DND-41 (cell line): ENCODE data around the gene EN1.

Experiments used
- ATAC-seq: fragments of 200-7000 bp; cut with Tn5 transposase; 3 replicates; pipeline ENCODE4 v1.9.1; 2021; ENCODE audit warnings: low read depth; ENCODE audit not compliant: insufficient read depth
- DNase-seq: peaks from one replicate; pipeline ENCODE4 v3.0.0-alpha.2; 2020
- H2AFZ ChIP-seq: 2 replicates; pipeline ENCODE4 v1.6.0; 2012; ENCODE audit warnings: low read depth, low read length
- H3K27ac ChIP-seq: 2 replicates; pipeline ENCODE4 v1.5.1; 2012; ENCODE audit warnings: low read length, inconsistent platforms
- H3K27me3 ChIP-seq: fragments of 200-600 bp; sonication (generic); 2 replicates; pipeline ENCODE4 v1.6.0; 2012; ENCODE audit warnings: low read length, mild to moderate bottlenecking, inconsistent platforms; ENCODE audit not compliant: insufficient read depth, poor library complexity
- H3K36me3 ChIP-seq: 2 replicates; pipeline ENCODE4 v1.5.1; 2012; ENCODE audit warnings: low read length, inconsistent platforms; ENCODE audit not compliant: insufficient read depth
- H3K4me1 ChIP-seq: 2 replicates; pipeline ENCODE4 v1.5.1; 2012; ENCODE audit warnings: mild to moderate bottlenecking, low read length; ENCODE audit not compliant: insufficient read depth
- H3K4me2 ChIP-seq: 2 replicates; pipeline ENCODE4 v1.6.0; 2012; ENCODE audit warnings: mild to moderate bottlenecking, moderate library complexity, low read length, inconsistent platforms; ENCODE audit not compliant: insufficient read depth
- H3K4me3 ChIP-seq, 2 experiments: fragments of 200-600 bp in 1 of 2; shearing (Covaris generic) in 1 of 2; 2 replicates each; pipeline ENCODE4 v1.5.1; 2012 to 2016; ENCODE audit warnings: inconsistent platforms in 2 of 2, low read length in 2 of 2, mild to moderate bottlenecking in 2 of 2, low read depth in 1 of 2, moderate library complexity in 1 of 2
- H3K79me2 ChIP-seq: 2 replicates; pipeline ENCODE4 v1.6.0; 2012; ENCODE audit warnings: low read length, inconsistent platforms; ENCODE audit not compliant: insufficient read depth
- H3K9ac ChIP-seq: 2 replicates; pipeline ENCODE4 v1.6.0; 2012; ENCODE audit warnings: low read depth, mild to moderate bottlenecking, inconsistent platforms, low read length, moderate library complexity
- H3K9me3 ChIP-seq: 2 replicates; pipeline ENCODE4 v1.5.1; 2012; ENCODE audit warnings: low read length, moderate library complexity, mild to moderate bottlenecking, inconsistent platforms; ENCODE audit not compliant: insufficient read depth, severe bottlenecking
- H4K20me1 ChIP-seq: 2 replicates; pipeline ENCODE4 v1.6.0; 2012; ENCODE audit warnings: low read length; ENCODE audit not compliant: insufficient read depth
- CTCF ChIP-seq: IDR thresholded peaks from 2 replicates; pipeline ENCODE4 v1.5.1; 2012; ENCODE audit warnings: borderline replicate concordance, low read length, moderate library complexity, mild to moderate bottlenecking; ENCODE audit not compliant: poor library complexity, severe bottlenecking; ENCODE audit errors: extremely low read depth
- EZH2 ChIP-seq: IDR thresholded peaks from 3 replicates; pipeline ENCODE4 v1.6.1; 2012; ENCODE audit warnings: borderline replicate concordance, low read depth, mild to moderate bottlenecking, moderate library complexity, low read length, inconsistent platforms; ENCODE audit not compliant: severe bottlenecking

The EN1 gene

DNA sequence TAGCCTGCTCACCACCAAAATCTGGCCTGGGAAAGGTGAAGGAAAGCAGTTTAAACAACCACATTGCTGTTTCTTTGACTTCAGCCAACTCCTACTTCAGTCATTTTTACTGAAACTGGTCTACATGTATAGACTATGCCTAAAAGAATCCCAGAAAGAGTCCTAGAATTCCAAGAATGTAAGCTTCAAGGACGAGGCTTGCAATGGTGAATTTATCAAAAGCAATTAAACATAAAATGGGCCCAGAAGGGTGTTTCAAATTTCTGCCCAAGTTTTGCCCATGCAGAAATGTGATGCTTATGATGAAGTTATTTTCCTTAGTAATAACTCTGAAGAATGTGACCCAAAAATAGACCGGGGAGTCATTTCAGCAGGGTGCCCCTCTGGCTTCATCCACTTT is 16.6 kb downstream of the EN1 start:
- H3K9ac ChIP-seq, result no peak overlapping the region
- H4K20me1 ChIP-seq, result no peaks in the 10 kb centered on the region
- H3K9me3 ChIP-seq, result no peaks in the 10 kb centered on the region
- H3K79me2 ChIP-seq, result no peaks in the 10 kb centered on the region
- no peak overlapping the region for H3K4me2 ChIP-seq
- no peak overlapping the region for H2AFZ ChIP-seq
- TF ChIP-seq CTCF, result no peak
- TF ChIP-seq EZH2, result no peak
- H3K4me3 ChIP-seq, result no peak overlapping the region
- no peaks in the 10 kb centered on the region for H3K36me3 ChIP-seq
- H3K27ac ChIP-seq, result no peak overlapping the region
- no peaks in the 10 kb centered on the region for H3K4me1 ChIP-seq
- ATAC-seq, result no peak
- H3K27me3 ChIP-seq, result no peaks in the 10 kb centered on the region
- no peak for DNase-seq

GRCh38 chr2:118830118-118830517 is 17.3 kb downstream of the EN1 start:
- ATAC-seq, result no peak
- Histone ChIP-seq H3K4me1 (no peaks in the 10 kb centered on the region), H3K9ac (no peak overlapping the region), H2AFZ (no peak overlapping the region), H3K9me3 (no peaks in the 10 kb centered on the region), H3K4me2 (no peak overlapping the region), H3K4me3 (no peak overlapping the region), H3K27ac (no peak overlapping the region), H4K20me1 (no peaks in the 10 kb centered on the region), H3K79me2 (no peaks in the 10 kb centered on the region), H3K36me3 (no peaks in the 10 kb centered on the region), H3K27me3 (peaks cover under 1% of the 10 kb centered on the region)
- TF ChIP-seq EZH2 (no peak), CTCF (no peak)
- DNase-seq, result no peak

- Histone ChIP-seq H3K36me3 (no peaks in the 10 kb centered on the region), H3K4me2 (no peak overlapping the region), H3K27ac (no peak overlapping the region), H2AFZ (no peak overlapping the region), H3K27me3 (peaks cover 7% of the 10 kb centered on the region), H3K9ac (no peak overlapping the region), H3K9me3 (no peaks in the 10 kb centered on the region), H3K79me2 (no peaks in the 10 kb centered on the region), H3K4me1 (no peaks in the 10 kb centered on the region), H4K20me1 (no peaks in the 10 kb centered on the region), H3K4me3 (no peak overlapping the region)
- DNase-seq (no peak), ATAC-seq (no peak)
- TF ChIP-seq CTCF, result no peak
Observed at GRCh38 chr2:118826093-118826492, 21.4 kb downstream of the EN1 start.

DNA sequence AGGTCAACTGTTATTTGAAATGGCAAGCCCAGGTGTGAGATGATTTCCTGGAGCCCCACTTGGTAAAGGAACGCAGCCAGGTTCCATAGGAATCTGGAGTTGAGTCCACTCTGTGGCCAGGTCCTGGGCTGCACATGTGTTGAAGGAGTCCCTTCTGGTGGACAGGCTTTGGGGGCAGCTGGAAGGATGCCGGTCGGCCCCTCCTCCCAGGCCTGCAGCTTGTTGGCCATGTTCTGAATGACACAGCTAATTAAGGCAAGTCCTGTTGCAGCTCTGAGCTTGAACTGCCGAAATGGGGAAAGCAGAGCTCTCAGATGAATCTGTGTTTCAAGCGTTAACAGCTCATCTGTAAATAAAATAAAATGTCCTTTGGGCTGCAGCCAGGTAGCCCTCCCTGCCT is 23.8 kb downstream of the EN1 start:
- Histone ChIP-seq H3K9ac (no peak overlapping the region), H4K20me1 (no peaks in the 10 kb centered on the region), H3K79me2 (no peaks in the 10 kb centered on the region), H2AFZ (no peak overlapping the region), H3K27me3 (peaks cover 8% of the 10 kb centered on the region), H3K9me3 (no peaks in the 10 kb centered on the region), H3K36me3 (no peaks in the 10 kb centered on the region), H3K4me1 (no peaks in the 10 kb centered on the region), H3K4me2 (no peak overlapping the region), H3K4me3 (no peak overlapping the region), H3K27ac (no peak overlapping the region)
- TF ChIP-seq EZH2, result no peak
- TF ChIP-seq CTCF, result no peak
- DNase-seq, result no peak
- ATAC-seq, result no peak
